Esophagus muscularis mucosa (tissue), 4 donors: ENCODE measurements around the gene ADAMTS3.

Source experiments
- EP300 ChIP-seq: sonication (generic); formaldehyde crosslinking; IDR thresholded peaks from one replicate; pipeline ENCODE4 v1.6.1; 2017; ENCODE audit warnings: antibody characterized with exemption
- POLR2A ChIP-seq: fragments of 450-650 bp; IDR thresholded peaks from one replicate; pipeline ENCODE4 v1.6.1; 2017; ENCODE audit warnings: antibody characterized with exemption, moderate library complexity, mild to moderate bottlenecking, low read depth
- TF ChIP-seq, protein P1 (sequence below), 3 experiments: fragments of 200-600 bp in 2 of 3; fragments of 450-650 bp in 1 of 3; sonication (generic) in 2 of 3; IDR thresholded peaks; one replicate each; pipeline ENCODE4 v1.5.1; 2017 to 2019; ENCODE audit warnings: antibody characterized with exemption in 3 of 3, mild to moderate bottlenecking in 2 of 3, moderate library complexity in 1 of 3

DNA sequence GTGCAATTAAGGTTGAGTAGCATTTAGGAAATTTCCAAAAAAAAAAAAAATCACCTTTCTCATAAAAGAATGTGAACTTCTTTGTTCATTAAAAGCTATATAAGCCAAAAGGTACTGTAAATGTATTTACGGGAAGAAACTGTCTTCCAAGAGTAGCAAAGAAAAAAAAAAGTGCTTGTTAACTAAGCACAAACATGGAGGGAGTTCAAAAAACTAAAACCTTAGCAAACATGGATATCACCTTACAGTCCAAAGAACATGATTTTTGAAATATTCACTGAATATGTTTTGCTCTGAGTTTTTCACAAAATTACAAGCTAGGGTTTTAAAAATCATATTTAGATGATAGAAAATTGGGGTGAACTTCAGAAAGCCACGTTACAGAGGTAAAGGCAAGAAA is 217.5 kb downstream of the ADAMTS3 start:
- TF ChIP-seq EP300 (no peak), POLR2A (no peak)
- TF ChIP-seq, protein P1, sequence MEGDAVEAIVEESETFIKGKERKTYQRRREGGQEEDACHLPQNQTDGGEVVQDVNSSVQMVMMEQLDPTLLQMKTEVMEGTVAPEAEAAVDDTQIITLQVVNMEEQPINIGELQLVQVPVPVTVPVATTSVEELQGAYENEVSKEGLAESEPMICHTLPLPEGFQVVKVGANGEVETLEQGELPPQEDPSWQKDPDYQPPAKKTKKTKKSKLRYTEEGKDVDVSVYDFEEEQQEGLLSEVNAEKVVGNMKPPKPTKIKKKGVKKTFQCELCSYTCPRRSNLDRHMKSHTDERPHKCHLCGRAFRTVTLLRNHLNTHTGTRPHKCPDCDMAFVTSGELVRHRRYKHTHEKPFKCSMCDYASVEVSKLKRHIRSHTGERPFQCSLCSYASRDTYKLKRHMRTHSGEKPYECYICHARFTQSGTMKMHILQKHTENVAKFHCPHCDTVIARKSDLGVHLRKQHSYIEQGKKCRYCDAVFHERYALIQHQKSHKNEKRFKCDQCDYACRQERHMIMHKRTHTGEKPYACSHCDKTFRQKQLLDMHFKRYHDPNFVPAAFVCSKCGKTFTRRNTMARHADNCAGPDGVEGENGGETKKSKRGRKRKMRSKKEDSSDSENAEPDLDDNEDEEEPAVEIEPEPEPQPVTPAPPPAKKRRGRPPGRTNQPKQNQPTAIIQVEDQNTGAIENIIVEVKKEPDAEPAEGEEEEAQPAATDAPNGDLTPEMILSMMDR (IDR thresholded peaks at IDR 0.05): no peak
